SK-N-SH treated with all-trans-retinoic acid at 6 μM for 48 hours (cell line): Measurements from ENCODE around the gene UBA6.

Experiments used
- ATAC-seq: fragments of 200-7000 bp; cut with Tn5 transposase; 3 replicates; pipeline ENCODE4 v1.9.1; 2020; ENCODE audit warnings: mild to moderate bottlenecking, moderate library complexity
- ARNTL ChIP-seq: fragments of 450-650 bp; formaldehyde crosslinking; IDR thresholded peaks from 2 replicates; pipeline ENCODE4 v1.5.0; 2020; ENCODE audit warnings: low read depth, mild to moderate bottlenecking, moderate library complexity, borderline replicate concordance
- BACH2 ChIP-seq: fragments of 250-450 bp; sonication (Bioruptor Pico); IDR thresholded peaks from 2 replicates; pipeline ENCODE4 v1.9.0; 2021; ENCODE audit warnings: mild to moderate bottlenecking, borderline replicate concordance
- CSDC2 ChIP-seq: fragments of 250-450 bp; sonication (Bioruptor Pico); IDR thresholded peaks from 2 replicates; pipeline ENCODE4 v1.5.0; 2020; ENCODE audit warnings: mild to moderate bottlenecking, moderate library complexity
- ESRRG ChIP-seq: fragments of 250-450 bp; sonication (Bioruptor Pico); IDR thresholded peaks from 2 replicates; pipeline ENCODE4 v1.6.1; 2021; ENCODE audit warnings: mild to moderate bottlenecking
- GLIS3 ChIP-seq: fragments of 250-450 bp; sonication (Bioruptor Pico); IDR thresholded peaks from 2 replicates; pipeline ENCODE4 v1.5.0; 2020; ENCODE audit warnings: mild to moderate bottlenecking, moderate library complexity
- ISL1 ChIP-seq: fragments of 250-450 bp; sonication (Bioruptor Pico); IDR thresholded peaks from 2 replicates; pipeline ENCODE4 v2.1.2; 2022; ENCODE audit warnings: mild to moderate bottlenecking, moderate library complexity
- OSR1 ChIP-seq: fragments of 250-450 bp; sonication (Bioruptor Pico); IDR thresholded peaks from 2 replicates; pipeline ENCODE4 v1.8.0; 2022; ENCODE audit warnings: moderate library complexity, mild to moderate bottlenecking, inconsistent platforms
- PPARA ChIP-seq: fragments of 250-450 bp; sonication (Bioruptor Pico); IDR thresholded peaks from 2 replicates; pipeline ENCODE4 v1.5.0; 2020; ENCODE audit warnings: mild to moderate bottlenecking, borderline replicate concordance
- RARB ChIP-seq: fragments of 250-450 bp; sonication (Bioruptor Pico); IDR thresholded peaks from 2 replicates; pipeline ENCODE4 v1.8.0; 2021; ENCODE audit warnings: mild to moderate bottlenecking, moderate library complexity
- SNAI2 ChIP-seq: fragments of 250-450 bp; sonication (Bioruptor Pico); IDR thresholded peaks from 2 replicates; pipeline ENCODE4 v1.5.0; 2020; ENCODE audit warnings: mild to moderate bottlenecking, moderate library complexity
- TCF4 ChIP-seq: fragments of 250-450 bp; sonication (Bioruptor Pico); IDR thresholded peaks from 2 replicates; pipeline ENCODE4 v1.8.0; 2021; ENCODE audit warnings: mild to moderate bottlenecking, moderate library complexity, borderline replicate concordance
- TOX ChIP-seq: fragments of 250-450 bp; sonication (Bioruptor Pico); IDR thresholded peaks from 2 replicates; pipeline ENCODE4 v1.8.0; 2021; ENCODE audit warnings: mild to moderate bottlenecking, moderate library complexity, borderline replicate concordance
- ZC3H10 ChIP-seq: fragments of 250-450 bp; sonication (Bioruptor Pico); IDR thresholded peaks from 2 replicates; pipeline ENCODE4 v1.5.1; 2021; ENCODE audit warnings: mild to moderate bottlenecking, moderate library complexity
- ZFP3 ChIP-seq: fragments of 250-450 bp; sonication (Bioruptor Pico); IDR thresholded peaks from 2 replicates; pipeline ENCODE4 v1.5.0; 2020; ENCODE audit warnings: mild to moderate bottlenecking, moderate library complexity
- ZFP30 ChIP-seq: fragments of 450-650 bp; formaldehyde crosslinking; IDR thresholded peaks from 2 replicates; pipeline ENCODE4 v1.5.0; 2022; ENCODE audit warnings: mild to moderate bottlenecking, moderate library complexity
- ZNF565 ChIP-seq: fragments of 450-650 bp; formaldehyde crosslinking; conservative IDR thresholded peaks from 2 replicates; pipeline ENCODE4 v1.5.0; 2020; ENCODE audit warnings: low read depth, mild to moderate bottlenecking, moderate library complexity
- ZNF70 ChIP-seq: fragments of 450-650 bp; formaldehyde crosslinking; IDR thresholded peaks from 2 replicates; pipeline ENCODE4 v1.5.0; 2020; ENCODE audit warnings: mild to moderate bottlenecking, moderate library complexity
- ZNF8 ChIP-seq: fragments of 450-650 bp; formaldehyde crosslinking; IDR thresholded peaks from 2 replicates; pipeline ENCODE4 v1.5.0; 2020; ENCODE audit warnings: mild to moderate bottlenecking, moderate library complexity
- TF ChIP-seq, protein P1 (sequence below): fragments of 250-450 bp; sonication (Bioruptor Pico); IDR thresholded peaks from 2 replicates; pipeline ENCODE4 v1.8.0; 2021; ENCODE audit warnings: low read depth, mild to moderate bottlenecking, moderate library complexity, borderline replicate concordance
- TF ChIP-seq, protein P2 (sequence below): fragments of 250-450 bp; sonication (Bioruptor Pico); IDR thresholded peaks from 2 replicates; pipeline ENCODE4 v1.8.0; 2020; ENCODE audit warnings: mild to moderate bottlenecking, moderate library complexity, borderline replicate concordance
- TF ChIP-seq, protein P3 (sequence below): fragments of 250-450 bp; sonication (Bioruptor Pico); IDR thresholded peaks from 2 replicates; pipeline ENCODE4 v1.5.0; 2020; ENCODE audit warnings: mild to moderate bottlenecking, moderate library complexity
- TF ChIP-seq, protein P4 (sequence below): fragments of 250-450 bp; sonication (Bioruptor Pico); IDR thresholded peaks from 2 replicates; pipeline ENCODE4 v1.5.1; 2021; ENCODE audit warnings: mild to moderate bottlenecking, moderate library complexity

The UBA6 gene

DNA sequence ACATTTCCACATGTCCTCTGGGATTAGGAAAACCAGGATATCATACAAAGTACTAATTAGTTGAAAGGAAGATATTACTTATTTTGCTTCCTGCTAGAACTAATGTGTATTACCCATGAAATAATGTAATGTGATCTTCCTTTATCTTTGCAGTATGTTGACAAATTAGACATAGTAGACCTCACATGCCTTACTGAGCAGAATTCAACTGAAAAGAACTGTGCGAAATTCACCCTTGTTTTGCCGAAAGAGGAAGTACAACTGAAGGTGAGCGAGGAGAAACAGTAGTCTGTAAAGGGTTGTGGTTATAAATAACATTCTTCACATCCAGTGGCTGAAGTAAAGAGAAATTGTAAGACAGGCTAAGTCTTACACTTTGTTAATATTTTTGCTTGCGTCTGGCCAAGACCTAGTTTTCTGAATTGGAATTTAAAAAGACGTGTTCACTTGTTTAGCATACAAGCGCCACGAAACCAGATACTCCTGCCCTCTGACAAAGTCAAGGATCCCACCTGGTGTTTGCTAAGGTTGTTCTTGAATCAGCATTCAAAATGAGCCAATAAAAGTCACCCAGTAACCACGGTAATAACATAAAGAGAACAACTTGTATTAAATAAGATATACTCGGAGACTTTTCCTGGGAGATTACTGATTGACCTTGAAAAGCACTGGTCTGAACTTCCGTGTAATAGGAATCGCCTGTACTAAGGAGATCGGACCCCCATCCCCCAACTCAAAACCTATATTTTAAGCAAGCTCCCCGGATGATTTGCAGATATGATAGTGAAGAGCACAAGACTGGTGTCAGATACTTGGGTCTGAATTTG lies 125.5 kb downstream of the UBA6 start (continued):
- TF ChIP-seq, protein P1, sequence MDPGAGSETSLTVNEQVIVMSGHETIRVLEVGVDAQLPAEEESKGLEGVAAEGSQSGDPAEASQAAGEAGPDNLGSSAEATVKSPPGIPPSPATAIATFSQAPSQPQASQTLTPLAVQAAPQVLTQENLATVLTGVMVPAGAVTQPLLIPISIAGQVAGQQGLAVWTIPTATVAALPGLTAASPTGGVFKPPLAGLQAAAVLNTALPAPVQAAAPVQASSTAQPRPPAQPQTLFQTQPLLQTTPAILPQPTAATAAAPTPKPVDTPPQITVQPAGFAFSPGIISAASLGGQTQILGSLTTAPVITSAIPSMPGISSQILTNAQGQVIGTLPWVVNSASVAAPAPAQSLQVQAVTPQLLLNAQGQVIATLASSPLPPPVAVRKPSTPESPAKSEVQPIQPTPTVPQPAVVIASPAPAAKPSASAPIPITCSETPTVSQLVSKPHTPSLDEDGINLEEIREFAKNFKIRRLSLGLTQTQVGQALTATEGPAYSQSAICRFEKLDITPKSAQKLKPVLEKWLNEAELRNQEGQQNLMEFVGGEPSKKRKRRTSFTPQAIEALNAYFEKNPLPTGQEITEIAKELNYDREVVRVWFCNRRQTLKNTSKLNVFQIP (CRISPR knock-in tag): no peak
- TF ChIP-seq ZC3H10 (CRISPR knock-in tag): no peak
- TF ChIP-seq, protein P2, sequence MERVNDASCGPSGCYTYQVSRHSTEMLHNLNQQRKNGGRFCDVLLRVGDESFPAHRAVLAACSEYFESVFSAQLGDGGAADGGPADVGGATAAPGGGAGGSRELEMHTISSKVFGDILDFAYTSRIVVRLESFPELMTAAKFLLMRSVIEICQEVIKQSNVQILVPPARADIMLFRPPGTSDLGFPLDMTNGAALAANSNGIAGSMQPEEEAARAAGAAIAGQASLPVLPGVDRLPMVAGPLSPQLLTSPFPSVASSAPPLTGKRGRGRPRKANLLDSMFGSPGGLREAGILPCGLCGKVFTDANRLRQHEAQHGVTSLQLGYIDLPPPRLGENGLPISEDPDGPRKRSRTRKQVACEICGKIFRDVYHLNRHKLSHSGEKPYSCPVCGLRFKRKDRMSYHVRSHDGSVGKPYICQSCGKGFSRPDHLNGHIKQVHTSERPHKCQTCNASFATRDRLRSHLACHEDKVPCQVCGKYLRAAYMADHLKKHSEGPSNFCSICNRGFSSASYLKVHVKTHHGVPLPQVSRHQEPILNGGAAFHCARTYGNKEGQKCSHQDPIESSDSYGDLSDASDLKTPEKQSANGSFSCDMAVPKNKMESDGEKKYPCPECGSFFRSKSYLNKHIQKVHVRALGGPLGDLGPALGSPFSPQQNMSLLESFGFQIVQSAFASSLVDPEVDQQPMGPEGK: no peak
- TF ChIP-seq OSR1 (CRISPR knock-in tag): no peak

DNA sequence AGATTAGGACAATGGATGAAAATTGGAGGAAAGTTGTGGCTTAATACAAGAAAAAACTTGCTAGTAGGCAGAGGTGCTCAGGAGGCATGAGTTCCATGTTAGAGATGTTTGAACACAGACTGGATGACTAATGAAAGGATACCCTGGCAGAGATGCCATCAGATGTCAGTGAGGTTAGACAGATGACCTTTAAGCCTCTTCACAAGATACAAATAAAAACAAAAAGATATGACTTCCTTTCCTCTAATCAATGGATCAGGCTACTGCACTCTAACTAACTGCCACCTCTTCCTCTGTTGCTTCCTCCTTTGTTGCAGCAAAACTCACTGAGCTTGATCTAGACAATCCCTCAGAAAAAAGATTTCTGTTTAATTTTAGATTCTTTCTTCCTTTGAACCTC lies 127.8 kb downstream of the UBA6 start:
- TF ChIP-seq ZFP3 (CRISPR knock-in tag) (no peak), OSR1 (CRISPR knock-in tag) (no peak), RARB (CRISPR knock-in tag) (no peak), GLIS3 (CRISPR knock-in tag) (no peak), CSDC2 (CRISPR knock-in tag) (no peak), TOX (CRISPR knock-in tag) (no peak), PPARA (CRISPR knock-in tag) (no peak), ARNTL (CRISPR knock-in tag) (no peak), BACH2 (no peak), ZNF8 (CRISPR knock-in tag) (no peak), ZFP30 (CRISPR knock-in tag) (no peak)
- TF ChIP-seq, protein P3, sequence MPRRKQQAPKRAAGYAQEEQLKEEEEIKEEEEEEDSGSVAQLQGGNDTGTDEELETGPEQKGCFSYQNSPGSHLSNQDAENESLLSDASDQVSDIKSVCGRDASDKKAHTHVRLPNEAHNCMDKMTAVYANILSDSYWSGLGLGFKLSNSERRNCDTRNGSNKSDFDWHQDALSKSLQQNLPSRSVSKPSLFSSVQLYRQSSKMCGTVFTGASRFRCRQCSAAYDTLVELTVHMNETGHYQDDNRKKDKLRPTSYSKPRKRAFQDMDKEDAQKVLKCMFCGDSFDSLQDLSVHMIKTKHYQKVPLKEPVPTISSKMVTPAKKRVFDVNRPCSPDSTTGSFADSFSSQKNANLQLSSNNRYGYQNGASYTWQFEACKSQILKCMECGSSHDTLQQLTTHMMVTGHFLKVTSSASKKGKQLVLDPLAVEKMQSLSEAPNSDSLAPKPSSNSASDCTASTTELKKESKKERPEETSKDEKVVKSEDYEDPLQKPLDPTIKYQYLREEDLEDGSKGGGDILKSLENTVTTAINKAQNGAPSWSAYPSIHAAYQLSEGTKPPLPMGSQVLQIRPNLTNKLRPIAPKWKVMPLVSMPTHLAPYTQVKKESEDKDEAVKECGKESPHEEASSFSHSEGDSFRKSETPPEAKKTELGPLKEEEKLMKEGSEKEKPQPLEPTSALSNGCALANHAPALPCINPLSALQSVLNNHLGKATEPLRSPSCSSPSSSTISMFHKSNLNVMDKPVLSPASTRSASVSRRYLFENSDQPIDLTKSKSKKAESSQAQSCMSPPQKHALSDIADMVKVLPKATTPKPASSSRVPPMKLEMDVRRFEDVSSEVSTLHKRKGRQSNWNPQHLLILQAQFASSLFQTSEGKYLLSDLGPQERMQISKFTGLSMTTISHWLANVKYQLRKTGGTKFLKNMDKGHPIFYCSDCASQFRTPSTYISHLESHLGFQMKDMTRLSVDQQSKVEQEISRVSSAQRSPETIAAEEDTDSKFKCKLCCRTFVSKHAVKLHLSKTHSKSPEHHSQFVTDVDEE (CRISPR knock-in tag): no peak
- TF ChIP-seq, all 23 proteins: peak for 0
- no peak for ATAC-seq

DNA sequence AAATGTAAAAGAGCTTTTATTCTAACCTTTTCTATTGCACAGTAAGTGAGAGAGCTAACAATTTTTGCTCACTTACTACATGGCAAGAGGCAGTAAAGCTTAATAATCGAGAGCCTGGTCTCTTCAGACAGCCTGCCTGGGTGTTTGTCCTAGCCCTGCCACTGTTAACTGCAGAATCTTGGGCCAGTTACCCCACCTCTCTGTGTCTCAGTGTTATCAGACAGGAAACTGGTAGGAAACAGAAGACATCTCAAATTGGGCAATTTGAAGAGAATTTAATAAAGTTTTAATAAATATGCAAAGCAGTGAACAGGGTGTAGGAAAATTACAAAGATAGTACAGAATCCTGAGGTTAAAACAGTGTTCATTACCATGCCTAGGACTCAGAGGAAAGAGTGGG lies 129.0 kb downstream of the UBA6 start:
- no peak for ATAC-seq
- TF ChIP-seq CSDC2 (CRISPR knock-in tag) (no peak), GLIS3 (CRISPR knock-in tag) (no peak), OSR1 (CRISPR knock-in tag) (no peak), ISL1 (CRISPR knock-in tag) (no peak), ZNF70 (no peak), BACH2 (no peak), ZFP30 (CRISPR knock-in tag) (no peak), ARNTL (CRISPR knock-in tag) (no peak), ESRRG (CRISPR knock-in tag) (no peak), ZNF565 (CRISPR knock-in tag) (no peak), SNAI2 (CRISPR knock-in tag) (no peak), ZC3H10 (CRISPR knock-in tag) (no peak), PPARA (CRISPR knock-in tag) (no peak), ZFP3 (CRISPR knock-in tag) (no peak), ZNF8 (CRISPR knock-in tag) (no peak), TCF4 (CRISPR knock-in tag) (no peak)
- TF ChIP-seq, protein P1 (CRISPR knock-in tag): no peak
- TF ChIP-seq, protein P4, sequence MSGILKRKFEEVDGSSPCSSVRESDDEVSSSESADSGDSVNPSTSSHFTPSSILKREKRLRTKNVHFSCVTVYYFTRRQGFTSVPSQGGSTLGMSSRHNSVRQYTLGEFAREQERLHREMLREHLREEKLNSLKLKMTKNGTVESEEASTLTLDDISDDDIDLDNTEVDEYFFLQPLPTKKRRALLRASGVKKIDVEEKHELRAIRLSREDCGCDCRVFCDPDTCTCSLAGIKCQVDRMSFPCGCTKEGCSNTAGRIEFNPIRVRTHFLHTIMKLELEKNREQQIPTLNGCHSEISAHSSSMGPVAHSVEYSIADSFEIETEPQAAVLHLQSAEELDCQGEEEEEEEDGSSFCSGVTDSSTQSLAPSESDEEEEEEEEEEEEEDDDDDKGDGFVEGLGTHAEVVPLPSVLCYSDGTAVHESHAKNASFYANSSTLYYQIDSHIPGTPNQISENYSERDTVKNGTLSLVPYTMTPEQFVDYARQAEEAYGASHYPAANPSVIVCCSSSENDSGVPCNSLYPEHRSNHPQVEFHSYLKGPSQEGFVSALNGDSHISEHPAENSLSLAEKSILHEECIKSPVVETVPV: no peak
- TF ChIP-seq, protein P2: no peak
